ENCODE measurements around the gene AGO3.

Gene AGO3

DNA sequence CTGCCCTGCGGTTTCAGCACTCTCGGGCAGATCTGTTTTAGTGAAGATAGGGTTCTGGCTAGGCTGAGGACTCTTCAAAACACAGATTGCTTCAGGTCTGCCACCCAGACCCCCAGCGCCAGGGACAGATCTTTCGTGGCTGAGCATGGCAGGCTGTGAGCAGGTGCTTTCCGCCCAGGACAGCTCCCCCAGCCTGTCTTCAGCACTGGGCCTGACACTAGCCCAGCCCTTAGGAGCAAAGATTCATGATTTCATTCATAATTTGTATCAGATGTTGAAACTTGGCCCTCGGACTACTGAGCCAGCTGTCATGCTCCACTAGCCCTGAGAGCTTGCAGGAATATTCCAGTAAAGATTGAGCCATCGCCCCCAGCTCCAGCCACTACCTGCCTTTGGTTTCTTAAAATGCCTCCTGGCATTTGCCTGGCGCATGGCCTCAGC, 163.7 kb downstream of the AGO3 start:
- DNase-seq = no peak

DNA sequence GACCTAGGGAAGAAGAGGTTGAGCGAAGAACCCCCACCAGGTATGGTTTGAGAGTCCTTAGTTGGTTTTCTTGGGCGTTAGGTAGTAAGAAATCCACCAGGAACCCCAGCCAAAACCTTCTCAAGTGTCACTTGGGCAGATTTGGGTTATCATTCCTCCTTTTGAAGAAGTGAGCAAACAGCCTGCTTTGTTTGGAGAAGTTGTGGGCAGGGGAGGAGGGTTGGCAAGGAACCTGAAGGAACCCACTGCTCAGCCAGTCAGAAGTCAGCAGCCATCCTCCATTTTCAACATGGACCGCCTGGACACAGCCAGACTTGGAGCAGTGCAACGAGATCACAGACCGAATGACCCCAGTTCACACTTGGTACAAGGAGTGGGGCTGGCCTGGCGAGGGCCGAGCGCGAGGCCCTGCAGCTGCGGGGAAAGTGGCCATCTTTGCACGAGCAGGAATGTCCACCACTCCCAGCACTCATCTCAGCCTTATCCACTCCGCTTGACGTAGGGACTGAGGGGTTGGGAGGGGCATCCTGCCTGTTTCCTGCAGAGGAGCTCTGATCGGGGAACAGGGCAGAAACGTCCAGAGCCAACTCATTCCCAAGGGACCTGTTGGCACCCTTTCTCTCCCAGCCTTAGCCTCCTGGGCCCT, 165.0 kb downstream of the AGO3 start:
- DNase-seq = peak in 2 of 56 donors; percentile 25 to 26

DNA sequence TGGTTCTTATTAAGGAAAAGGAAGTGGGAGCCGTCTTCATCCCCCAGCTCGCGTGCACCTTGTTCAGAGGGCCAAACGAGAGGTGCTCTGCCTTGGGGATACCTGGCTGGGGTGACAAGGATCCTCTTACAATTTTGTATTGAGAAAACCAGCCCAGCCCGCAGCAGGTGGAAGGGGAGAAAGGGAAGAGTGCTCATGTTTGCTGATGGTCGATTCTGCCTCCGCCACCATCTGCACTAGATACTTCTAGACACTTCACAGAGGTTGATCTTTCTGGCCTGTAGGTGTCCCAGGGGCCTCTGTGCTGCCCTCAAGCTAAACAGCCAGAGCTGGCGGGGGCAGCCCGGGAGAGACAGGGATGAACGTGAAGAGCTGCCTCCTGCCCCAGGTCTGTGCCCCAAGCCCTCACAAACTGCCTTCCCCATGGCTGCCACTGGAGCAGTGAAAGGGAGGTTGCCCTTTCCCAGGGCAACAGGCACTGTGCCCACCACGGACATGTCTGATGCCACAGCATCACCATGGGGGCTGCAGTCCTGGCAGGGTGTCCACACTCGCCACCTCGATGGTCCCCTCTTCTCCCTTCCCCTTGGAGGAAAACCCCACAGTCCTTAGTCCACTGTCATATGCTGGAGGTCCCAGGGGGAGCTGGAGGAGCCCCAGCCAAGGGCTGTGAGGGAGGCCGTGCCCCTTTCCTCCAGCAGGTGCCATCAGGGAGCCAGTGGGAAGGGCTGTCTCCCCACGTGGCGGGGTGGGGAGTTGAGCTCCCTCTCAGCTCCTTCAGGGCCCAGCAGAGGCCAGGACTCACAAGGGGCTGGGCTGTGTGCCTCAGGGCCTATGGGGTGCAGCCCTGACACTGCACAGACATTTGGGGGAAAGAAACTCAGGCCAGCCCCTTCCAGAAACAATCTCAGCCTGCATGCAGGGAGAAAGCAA, 165.9 kb downstream of the AGO3 start:
- no peak for DNase-seq

DNA sequence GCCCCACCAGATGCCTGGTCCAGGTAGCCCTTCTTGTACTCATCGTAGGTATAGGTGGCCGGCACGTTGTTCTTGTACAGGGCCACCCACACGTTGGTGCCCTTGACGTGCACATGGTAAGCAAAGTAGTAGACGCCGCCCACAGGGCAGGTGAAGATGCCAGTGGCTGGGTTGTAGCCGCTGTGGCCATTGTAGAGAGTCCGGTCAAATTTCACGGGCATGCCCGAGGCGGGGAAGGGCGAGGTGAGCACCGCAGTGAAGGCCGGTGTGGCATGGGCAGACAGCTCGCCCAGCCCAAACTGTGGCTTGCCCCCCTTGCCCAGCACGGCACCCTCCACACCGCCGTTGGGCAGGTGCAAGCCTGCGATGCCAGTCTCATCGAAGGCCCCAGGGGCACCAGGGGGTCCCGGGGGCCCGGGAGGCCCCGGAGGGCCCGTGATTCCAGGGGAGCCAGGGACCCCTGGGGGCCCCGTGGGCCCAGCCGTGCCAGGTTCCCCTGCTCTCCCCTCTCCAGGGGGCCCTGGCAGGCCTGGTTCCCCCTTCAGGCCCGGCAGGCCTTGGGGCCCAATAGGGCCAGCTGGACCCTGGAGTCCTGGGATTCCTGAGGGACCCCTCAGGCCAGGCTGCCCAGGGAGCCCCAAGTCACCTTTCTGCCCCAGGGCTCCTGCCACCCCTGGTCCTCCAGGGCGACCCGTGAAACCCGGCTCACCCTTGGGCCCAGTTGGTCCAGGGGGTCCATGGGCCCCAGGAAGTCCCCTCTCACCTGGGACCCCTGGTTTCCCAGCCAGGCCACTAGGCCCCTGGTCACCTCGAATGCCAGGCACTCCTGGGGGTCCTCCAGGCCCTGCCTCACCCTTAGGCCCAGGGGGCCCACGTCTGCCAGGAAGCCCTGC, 167.0 kb downstream of the AGO3 start:
- no peak for DNase-seq

DNA sequence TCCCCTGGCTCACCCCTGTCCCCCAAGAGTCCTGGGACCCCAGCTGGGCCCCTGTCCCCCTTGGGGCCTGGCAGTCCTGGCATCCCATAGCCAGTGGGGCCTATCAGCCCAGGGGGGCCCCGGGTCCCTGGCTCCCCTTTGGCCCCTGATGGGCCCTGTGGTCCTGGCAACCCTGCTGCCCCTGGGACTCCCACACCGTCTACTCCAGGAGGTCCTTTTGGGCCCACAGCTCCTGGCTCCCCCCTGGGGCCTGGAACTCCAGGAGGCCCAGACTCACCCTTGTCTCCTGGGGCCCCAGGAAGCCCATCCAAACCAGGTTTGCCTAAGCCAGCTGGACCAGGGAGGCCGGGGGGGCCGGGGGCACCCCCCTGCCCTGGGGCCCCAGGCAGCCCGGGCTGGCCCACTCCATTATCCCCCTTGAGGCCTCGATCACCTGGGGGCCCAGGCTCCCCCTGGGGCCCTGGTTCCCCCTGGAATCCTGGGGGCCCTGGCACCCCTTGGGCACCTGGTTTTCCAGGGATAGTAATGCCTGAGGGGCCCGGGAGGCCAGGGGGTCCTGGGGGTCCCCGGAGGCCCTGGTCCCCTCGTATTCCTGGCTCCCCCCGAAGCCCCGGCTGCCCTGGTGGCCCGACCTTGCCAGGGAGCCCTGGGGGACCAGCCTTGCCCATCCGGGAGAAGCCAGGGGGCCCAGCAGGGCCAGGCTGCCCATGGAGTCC, 167.9 kb downstream of the AGO3 start:
- no peak for DNase-seq

DNA sequence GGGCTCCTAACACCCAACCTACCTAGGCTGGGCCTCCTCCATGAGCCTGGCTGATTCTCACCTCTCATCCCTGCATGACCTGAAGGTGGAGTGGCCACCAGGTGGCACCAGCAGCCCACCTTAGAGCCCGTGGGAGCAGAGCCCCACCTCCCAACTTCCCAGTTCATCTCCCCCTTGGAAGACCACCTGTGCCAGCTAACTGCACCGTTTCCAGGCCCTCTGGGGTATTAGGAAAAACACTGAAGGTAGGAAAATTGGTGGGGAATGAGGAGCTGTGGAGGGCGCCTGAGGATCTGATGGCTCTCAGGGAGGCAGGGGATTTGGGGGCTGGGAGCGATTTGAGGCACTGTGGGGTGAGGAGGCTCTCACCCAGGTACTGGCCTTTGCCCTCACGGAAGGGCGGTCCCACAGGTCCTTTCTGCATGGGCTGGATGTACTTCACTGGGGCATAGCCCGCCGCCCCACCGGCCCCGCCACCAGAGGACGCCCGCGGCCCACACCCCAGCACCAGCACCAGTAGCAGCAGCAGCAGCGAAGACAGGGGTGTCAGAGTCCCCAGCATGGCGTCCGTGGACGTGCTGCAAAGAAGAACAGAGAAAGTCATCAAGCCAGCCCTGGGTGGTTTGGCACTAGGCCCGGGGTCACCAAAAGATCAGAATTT, 168.9 kb downstream of the AGO3 start:
- peak in 43 of 56 donors; percentile 12 to 82 (median 46) for DNase-seq

DNA sequence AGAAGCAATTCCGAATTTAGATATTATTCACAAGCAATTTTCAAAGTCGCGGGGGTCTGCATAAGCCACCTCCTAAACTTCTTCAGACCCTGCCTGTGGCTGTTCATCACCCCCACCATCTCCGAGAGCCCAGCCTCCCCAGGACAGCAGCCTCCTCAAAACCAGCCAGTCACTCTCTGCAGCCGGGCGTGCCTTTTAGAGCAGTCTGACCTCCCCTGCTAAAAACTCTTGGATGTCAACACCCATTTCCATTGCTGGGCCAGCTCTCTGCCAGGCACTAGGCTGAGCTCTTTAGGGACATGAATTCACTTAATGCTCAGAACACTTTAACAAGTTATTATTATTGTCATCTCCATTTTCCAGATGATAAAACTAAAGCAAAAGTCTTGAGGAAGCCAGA, 169.5 kb downstream of the AGO3 start:
- DNase-seq = no peak

DNA sequence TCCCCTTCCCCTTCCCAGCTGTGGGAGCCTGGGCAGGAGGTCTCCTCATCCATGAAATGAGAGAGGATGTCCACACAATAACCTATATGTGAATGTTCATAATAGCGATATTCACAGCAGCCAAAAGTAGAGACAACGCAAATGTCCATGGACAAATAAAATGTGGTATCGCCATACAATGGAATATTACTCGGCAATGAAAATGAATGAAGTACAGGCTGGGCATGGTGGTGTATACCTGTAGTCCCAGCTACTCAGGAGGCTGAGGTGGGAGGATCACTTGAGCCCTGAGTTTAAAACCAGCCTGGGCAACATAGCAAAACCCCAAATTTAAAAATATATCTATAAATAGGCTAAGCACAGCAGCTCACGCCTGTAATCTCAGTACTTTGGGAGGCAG, 170.6 kb downstream of the AGO3 start:
- DNase-seq = no peak

DNA sequence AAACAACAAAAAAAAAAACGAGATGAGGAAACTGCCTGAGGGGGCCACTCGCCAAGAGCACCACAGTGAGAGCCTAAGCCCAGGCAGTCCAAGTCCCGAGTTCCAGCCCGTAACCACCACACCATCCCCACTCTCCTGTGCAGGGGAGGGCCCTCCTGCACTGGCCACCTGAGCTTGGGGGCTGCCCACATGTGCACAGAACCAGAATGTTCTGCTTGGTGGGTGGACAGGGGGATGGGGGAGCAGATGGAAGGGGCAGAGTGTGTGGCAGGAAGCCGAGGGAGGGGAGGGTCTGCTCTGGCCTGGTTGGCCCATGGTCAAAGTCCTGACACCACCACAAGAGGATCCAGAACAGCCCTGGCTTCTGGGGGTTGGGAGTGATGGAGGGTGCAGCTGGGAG, 175.4 kb downstream of the AGO3 start:
- DNase-seq = no peak

DNA sequence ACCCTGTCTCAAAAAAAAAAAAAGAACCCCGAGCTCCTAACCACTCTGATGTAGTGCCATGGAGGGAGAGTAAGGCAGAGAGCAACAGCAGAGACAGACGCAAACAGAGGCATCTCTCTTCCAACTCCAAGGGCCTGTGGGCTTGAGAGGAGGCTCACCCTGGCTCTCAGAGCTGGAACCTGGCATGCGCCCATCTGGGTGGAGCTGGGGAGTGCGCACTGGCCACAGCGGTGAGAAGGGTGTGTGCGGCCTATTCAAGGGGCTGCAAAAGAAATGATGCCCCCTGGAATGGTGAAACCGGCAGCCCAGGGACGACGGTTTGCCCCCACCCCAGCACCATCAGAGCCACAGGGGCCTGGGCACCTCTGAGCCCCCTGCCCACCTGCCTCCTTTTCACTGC, 176.5 kb downstream of the AGO3 start:
- no peak for DNase-seq

DNA sequence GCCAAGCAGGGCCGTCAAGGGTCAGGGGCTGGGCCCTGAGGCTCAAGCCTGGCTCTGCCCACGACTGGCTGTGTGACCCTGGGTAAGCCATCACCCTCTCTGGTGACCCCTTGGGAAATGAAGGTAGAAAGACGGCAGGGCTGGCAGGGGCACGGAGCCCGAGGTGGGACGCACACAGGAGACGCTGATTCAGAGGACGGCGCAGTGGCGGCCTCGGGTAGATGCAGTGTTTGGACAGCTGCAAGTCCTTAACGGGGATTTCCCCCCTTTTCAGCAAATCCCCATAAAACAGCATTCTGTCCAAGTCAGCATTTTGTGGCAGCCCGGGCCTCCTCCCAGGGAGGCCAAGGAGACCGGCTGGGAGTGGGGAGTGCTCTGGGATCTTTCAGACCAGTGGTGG, 177.4 kb downstream of the AGO3 start:
- DNase-seq = no peak

DNA sequence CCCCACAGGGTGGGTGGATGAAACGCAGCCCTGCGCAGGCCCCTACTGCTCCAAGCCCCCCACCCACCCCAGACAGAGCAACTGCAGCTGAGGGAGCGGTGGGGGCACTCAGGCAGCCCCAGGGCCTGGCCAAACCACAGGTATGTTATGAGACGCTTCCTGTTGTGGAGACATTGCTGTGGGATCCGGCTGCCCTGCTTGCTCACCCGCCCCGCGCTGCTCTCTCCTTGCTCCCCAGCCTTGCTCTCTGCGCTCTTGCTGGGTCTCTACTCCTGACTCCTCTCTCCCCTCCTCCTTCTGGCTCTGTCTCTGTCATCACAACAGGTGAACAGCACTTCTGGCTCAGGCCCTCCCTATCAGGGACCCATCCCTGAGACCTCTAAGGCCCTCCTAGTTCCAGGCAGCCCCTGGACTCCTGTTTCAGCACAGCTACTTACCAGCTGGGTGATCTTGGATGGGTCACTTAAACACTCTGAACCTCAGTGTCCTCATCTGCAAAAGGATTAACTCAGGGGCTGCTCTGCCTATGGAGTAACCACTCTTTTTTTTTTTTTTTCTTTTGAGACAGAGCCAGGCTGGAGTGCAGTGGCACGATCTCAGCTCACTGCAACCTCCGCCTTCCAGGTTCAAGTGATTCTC, 178.3 kb downstream of the AGO3 start:
- DNase-seq = no peak

DNA sequence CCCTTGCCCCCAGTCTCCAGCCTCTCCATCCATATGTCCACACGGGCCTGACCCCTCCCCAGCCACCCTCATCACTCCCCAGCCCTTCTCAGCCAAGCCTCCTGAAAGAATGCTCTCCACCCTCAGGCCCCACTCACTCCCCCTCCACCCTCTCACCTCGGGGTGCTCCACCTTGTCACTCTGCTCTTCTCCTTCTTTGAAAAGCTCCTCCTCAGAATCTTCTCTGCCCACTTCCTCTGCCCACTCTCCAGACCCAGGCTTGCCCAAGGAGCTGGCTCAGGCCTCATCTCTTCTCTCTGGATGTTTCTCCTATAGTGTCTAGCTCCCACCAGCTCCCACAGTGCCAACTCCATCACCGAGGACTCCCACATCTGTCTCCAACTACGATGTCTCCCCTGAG, 180.2 kb downstream of the AGO3 start:
- DNase-seq = no peak

DNA sequence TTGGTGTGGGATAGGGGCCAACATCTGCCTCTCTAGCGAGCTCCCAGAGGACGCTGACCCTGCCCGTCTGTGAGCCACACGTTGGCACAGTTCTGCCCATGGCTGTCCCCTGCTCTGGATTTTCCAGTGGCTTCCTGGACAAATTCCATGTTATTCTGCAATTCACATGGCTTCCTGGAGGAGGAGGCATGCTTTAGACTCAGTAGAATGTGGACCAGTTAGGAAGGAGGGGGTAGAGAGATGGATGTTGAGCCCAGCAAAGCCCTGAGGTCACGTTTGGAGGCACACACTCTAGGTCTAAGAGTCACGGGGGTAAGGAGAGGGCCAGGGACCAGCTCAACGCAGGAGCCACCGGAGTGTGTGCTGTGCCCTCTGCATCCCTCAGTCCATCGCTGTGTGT, 181.9 kb downstream of the AGO3 start:
- DNase-seq = no peak

DNA sequence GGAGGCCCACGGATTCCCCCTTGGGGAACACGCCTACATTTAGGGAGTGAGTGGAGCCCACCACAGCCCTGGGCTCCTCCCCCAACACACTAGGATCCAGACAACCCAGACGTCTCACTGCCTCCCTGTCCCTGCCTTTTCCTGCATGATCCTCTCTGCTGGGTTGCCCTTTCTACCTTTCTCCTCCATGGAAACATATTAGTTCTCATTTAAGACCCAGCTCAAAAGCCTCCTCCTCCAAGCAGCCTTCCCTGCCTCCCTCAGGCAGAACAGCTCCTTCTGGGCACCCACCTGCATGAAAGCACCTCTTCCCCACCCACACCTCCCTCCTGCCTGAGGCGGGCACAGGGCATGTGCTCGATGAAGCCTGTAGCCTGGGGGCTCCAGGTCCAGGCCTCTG, 183.5 kb downstream of the AGO3 start:
- DNase-seq = no peak

DNA sequence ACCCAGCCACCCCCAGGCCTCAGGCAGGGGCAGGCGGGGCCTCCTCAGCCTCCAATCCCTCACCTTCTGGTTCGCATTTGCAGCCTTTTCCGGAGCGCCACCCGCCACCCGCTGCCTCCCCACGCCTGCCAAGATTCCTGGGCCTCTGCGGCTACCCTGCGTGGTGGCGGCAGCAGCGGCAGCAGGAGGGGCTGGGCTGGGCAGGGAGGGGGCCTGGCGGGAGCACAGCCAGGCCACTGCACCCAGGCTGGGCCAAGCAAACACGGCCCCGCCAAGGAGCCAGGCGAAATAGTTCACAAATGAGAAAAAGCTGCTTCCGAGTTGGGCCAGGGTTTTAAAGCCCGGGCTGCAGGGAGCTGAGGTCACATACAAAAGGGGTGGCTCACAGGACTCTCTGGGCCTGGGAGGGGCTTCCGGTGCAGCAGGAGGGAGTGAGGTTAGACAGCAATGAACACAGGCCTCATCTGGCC, 184.3 kb downstream of the AGO3 start:
- peak in 8 of 56 donors; percentile 6 to 53 (median 30) for DNase-seq

DNA sequence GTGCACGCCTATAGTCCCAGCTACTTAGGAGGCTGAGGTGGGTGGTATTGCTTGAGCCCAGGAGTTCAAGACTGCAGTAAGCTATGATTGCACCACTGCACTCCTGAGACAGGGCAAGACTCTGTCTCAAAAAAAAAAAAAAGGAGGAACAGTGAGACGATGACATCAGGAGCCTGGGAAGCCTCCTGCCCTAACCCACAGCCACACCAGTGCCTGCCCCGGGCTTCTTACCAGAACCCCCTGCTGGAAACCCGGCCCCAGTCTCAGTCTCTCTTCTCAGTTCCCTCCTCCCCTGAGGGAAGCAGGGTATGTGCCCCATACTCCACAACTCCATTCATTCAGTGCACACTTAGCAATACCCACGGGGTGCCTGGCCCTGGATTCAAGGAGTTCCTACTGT, 185.0 kb downstream of the AGO3 start:
- DNase-seq = no peak

DNA sequence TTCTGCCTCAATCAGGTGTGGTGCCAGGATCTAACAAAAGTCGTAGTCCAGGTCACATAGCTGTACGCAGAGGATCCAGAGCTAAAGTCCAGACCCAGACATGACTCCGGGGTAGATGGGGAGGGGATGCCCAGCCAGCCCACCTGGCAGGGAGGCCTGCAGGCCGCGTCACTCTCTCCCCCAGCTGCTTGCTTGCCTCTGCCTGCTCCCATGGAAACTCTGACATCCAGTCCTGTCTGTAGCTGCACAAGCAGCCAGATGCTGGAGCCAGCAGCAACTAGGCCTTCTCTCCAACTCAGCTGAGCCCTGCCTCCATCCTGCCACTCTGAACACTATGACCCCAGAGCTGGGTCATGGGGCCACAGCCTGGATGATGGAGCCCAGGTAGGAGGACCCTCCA, 186.0 kb downstream of the AGO3 start:
- DNase-seq = no peak

DNA sequence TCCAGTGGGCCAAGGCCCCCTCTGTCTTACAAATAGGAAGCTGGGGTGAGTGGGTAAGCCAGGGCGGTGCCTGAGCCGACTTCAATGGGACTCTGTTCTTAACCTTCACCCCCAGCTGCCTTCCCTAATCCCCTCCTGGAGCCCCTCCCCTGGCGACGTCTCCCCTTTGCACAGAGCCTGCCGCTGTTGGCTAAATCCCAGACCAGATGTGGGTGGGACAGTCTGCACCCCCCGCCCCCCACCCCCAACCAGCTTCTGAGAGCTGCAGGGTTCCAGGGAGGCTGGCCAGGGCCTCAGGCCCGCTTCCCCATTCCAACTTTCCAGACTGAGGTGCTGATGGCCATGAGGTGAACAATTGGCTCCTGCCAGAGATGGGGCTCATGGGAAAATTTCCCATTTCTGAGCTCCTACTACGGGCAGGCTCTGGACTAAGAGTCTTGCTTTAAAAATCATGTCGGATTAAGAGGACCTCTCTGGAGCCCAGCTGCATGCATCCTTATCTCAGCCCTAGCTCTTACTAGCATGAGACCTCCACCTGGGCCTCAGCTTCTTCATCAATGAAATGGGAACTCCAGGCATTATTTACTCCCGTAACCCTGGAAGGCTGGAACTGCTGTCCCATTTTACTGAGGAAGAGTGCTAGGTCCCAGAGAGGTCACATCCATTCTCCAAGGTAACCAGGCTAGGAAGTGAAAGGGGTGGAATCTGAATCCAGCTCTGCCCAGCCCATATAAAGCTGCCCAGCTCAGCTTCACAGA, 187.7 kb downstream of the AGO3 start:
- peak in 1 of 56 donors; percentile 17 for DNase-seq

Measured in amygdala (tissue), 56 donors.